Caco-2 (cell line): ENCODE measurements around the gene CAMK2G. TPM values are rescaled to one million over a fixed set of nuclear protein-coding genes. Genes with fewer than 3 reads are reported as not detected.

Experiments used
- BruUV-seq: library from RNA; stranded (reverse); fragments of 400-500 nt; replicated peaks from 2 replicates; lab custom pipeline; 2021; lab: Mats Ljungman, UMichigan
- CTCF ChIA-PET: fragments of 300-600 bp; sonication (Branson Sonifier 250); formaldehyde crosslinking; loops from one replicate; lab custom pipeline; 2022; ENCODE audit warnings: antibody characterized with exemption; lab: Charles Lee
- POLR2A ChIA-PET: fragments of 300-600 bp; sonication (Branson Sonifier 250); formaldehyde crosslinking; loops from one replicate; lab custom pipeline; 2022; ENCODE audit warnings: antibody characterized with exemption; lab: Charles Lee
- DNase-seq, 2 experiments: peaks; one replicate each; pipeline versions ENCODE4 v3.0.0 to v3.0.0-alpha.2; 2020 to 2022
- H3K27me3 ChIP-seq: replicated peaks from 2 replicates; pipeline ENCODE4 v1.6.0; 2011; ENCODE audit warnings: low read length; ENCODE audit not compliant: control insufficient read depth, insufficient read depth
- H3K36me3 ChIP-seq: 2 replicates; pipeline ENCODE4 v1.5.1; 2011; ENCODE audit warnings: low read length; ENCODE audit not compliant: control insufficient read depth, insufficient read depth
- H3K4me1 ChIP-seq: fragments of 250-450 bp; sonication (Bioruptor Pico); 2 replicates; pipeline ENCODE4 v1.5.1; 2020; ENCODE audit warnings: mild to moderate bottlenecking
- H3K4me3 ChIP-seq: 2 replicates; pipeline ENCODE4 v1.5.1; 2011; ENCODE audit warnings: low read depth, mild to moderate bottlenecking, control low read depth, low read length
- H3K9me3 ChIP-seq: fragments of 250-450 bp; sonication (Bioruptor Pico); 2 replicates; pipeline ENCODE4 v1.5.1; 2020; ENCODE audit warnings: mild to moderate bottlenecking, moderate library complexity
- H3K27ac Mint-ChIP-seq: one replicate; pipeline ENCODE4 v1.8.0; 2022; ENCODE audit warnings: mixed read lengths; ENCODE audit not compliant: unreplicated experiment
- H3K27me3 Mint-ChIP-seq: one replicate; pipeline ENCODE4 v1.8.0; 2022; ENCODE audit warnings: mixed read lengths; ENCODE audit not compliant: insufficient read depth, unreplicated experiment
- H3K36me3 Mint-ChIP-seq: one replicate; pipeline ENCODE4 v1.8.0; 2022; ENCODE audit warnings: mild to moderate bottlenecking, mixed read lengths; ENCODE audit not compliant: insufficient read depth, unreplicated experiment
- H3K4me1 Mint-ChIP-seq: one replicate; pipeline ENCODE4 v1.8.0; 2022; ENCODE audit warnings: low read depth, mixed read lengths; ENCODE audit not compliant: unreplicated experiment
- H3K4me3 Mint-ChIP-seq: one replicate; pipeline ENCODE4 v1.8.0; 2022; ENCODE audit warnings: mild to moderate bottlenecking, moderate library complexity, mixed read lengths; ENCODE audit not compliant: unreplicated experiment
- H3K9me3 Mint-ChIP-seq: one replicate; pipeline ENCODE4 v1.8.0; 2022; ENCODE audit warnings: mixed read lengths; ENCODE audit not compliant: unreplicated experiment
- CTCF ChIP-seq, 2 experiments: fragments of 200-600 bp in 1 of 2; IDR thresholded peaks; 1 replicate in 1 of 2; 2 replicates in 1 of 2; pipeline versions ENCODE4 v1.5.1 to v1.8.0; 2011 to 2022; ENCODE audit warnings: antibody characterized with exemption in 1 of 2, control low read depth in 1 of 2, inconsistent platforms in 1 of 2, low read depth in 1 of 2, low read length in 1 of 2, mild to moderate bottlenecking in 1 of 2, moderate library complexity in 1 of 2; ENCODE audit not compliant: insufficient read depth in 1 of 2, severe bottlenecking in 1 of 2, unreplicated experiment in 1 of 2
- intact Hi-C: fragments of 100-400 bp; cut with micrococcal nuclease; formaldehyde crosslinking; loops from one replicate; pipeline ENCODE4 v1.10.0; 2022; ENCODE audit not compliant: unreplicated experiment
- total RNA-seq: library from RNA; stranded (reverse); gene quantifications from 2 replicates; pipeline ENCODE4 v1.2.3, GENCODE V29; 2022

The CAMK2G gene
- total RNA-seq, 1 experiment from 2014 or later = 78.8 TPM

GRCh38 chr10:73814896-73815718 lies 59.2 kb downstream of the CAMK2G start:
- H3K36me3 ChIP-seq = no peaks in the 10 kb centered on the region; the same call in 1 of the 2 replicates

GRCh38 chr10:73814276-73814895 lies 60.0 kb downstream of the CAMK2G start:
- no peak overlapping the region for H3K4me3 Mint-ChIP-seq
- no peaks in the 10 kb centered on the region for H3K27me3 Mint-ChIP-seq
- no peaks in the 10 kb centered on the region for H3K9me3 ChIP-seq
- CTCF ChIA-PET = interaction anchor here (1.3 kb wide), 1 partner anchor 14 kb away, joined by 4 read pairs; no protein-coding TSS in a partner anchor
- DNase-seq = no peak
- no peaks in the 10 kb centered on the region for H3K4me1 Mint-ChIP-seq
- TF ChIP-seq CTCF (IDR thresholded peaks at IDR 0.05; ENCODE audit: insufficient read depth in 1 of 2, low read depth in 1 of 2, low read length in 1 of 2, severe bottlenecking in 1 of 2, unreplicated experiment in 1 of 2) = no peak
- H3K4me1 ChIP-seq = no peaks in the 10 kb centered on the region
- BruUV-seq = no TSS peak
- POLR2A ChIA-PET = no interaction called here
- no peak overlapping the region for H3K4me3 ChIP-seq
- no peaks in the 10 kb centered on the region for H3K9me3 Mint-ChIP-seq
- intact Hi-C loops = no loop called here
- no peaks in the 10 kb centered on the region for H3K27me3 ChIP-seq
- no peak overlapping the region for H3K27ac Mint-ChIP-seq
- H3K36me3 Mint-ChIP-seq = peaks cover 66% of the 10 kb centered on the region
- H3K36me3 ChIP-seq = no peaks in the 10 kb centered on the region; the same call in 1 of the 2 replicates

More at GRCh38 chr10:73814896-73815718, 59.2 kb downstream of the CAMK2G start:
- Mint-ChIP-seq H3K4me1 (no peaks in the 10 kb centered on the region), H3K4me3 (no peak overlapping the region), H3K36me3 (peaks cover 71% of the 10 kb centered on the region), H3K9me3 (no peaks in the 10 kb centered on the region), H3K27ac (no peak overlapping the region), H3K27me3 (no peaks in the 10 kb centered on the region)
- Histone ChIP-seq H3K4me3 (no peak overlapping the region), H3K27me3 (no peaks in the 10 kb centered on the region), H3K9me3 (no peaks in the 10 kb centered on the region), H3K4me1 (no peaks in the 10 kb centered on the region)
- intact Hi-C loops = no loop called here
- TF ChIP-seq CTCF (IDR thresholded peaks at IDR 0.05; ENCODE audit: insufficient read depth in 1 of 2, low read depth in 1 of 2, low read length in 1 of 2, severe bottlenecking in 1 of 2, unreplicated experiment in 1 of 2) = peak; percentile 32 to 37
- BruUV-seq = no TSS peak
- CTCF ChIA-PET = interaction anchor here (1.3 kb wide), 1 partner anchor 14 kb away, joined by 4 read pairs; no protein-coding TSS in a partner anchor
- peak in 1 of 2 experiments; percentile 30 for DNase-seq
- POLR2A ChIA-PET = no interaction called here

- Histone ChIP-seq H3K4me3 (no peak overlapping the region), H3K36me3 (no peaks in the 10 kb centered on the region; the same call in 1 of the 2 replicates), H3K4me1 (no peaks in the 10 kb centered on the region), H3K27me3 (no peaks in the 10 kb centered on the region), H3K9me3 (no peaks in the 10 kb centered on the region)
- intact Hi-C loops = no loop called here
- Mint-ChIP-seq H3K4me3 (no peak overlapping the region), H3K27me3 (no peaks in the 10 kb centered on the region), H3K36me3 (peaks cover 60% of the 10 kb centered on the region), H3K9me3 (no peaks in the 10 kb centered on the region), H3K27ac (no peak overlapping the region), H3K4me1 (no peaks in the 10 kb centered on the region)
- TF ChIP-seq CTCF (IDR thresholded peaks at IDR 0.05; ENCODE audit: insufficient read depth in 1 of 2, low read depth in 1 of 2, low read length in 1 of 2, severe bottlenecking in 1 of 2, unreplicated experiment in 1 of 2) = no peak
- no peak for DNase-seq
- POLR2A ChIA-PET = no interaction called here
- CTCF ChIA-PET = no interaction called here
- no TSS peak for BruUV-seq
Observed at GRCh38 chr10:73813333-73813732, 61.0 kb downstream of the CAMK2G start.
